K562 (cell line): ENCODE measurements around the gene LGR6. TPM values are rescaled to one million over a fixed set of nuclear protein-coding genes. Genes with fewer than 3 reads are reported as not detected.

Experiments
- CBX1 ChIP-seq: sonication (generic); IDR thresholded peaks from 2 replicates; pipeline ENCODE4 v1.6.1; 2016; ENCODE audit warnings: antibody characterized with exemption, low read depth, mild to moderate bottlenecking
- CBX2 ChIP-seq: fragments of 200-600 bp; sonication (generic); IDR thresholded peaks from one replicate; pipeline ENCODE4 v1.6.1; 2012; ENCODE audit warnings: mild to moderate bottlenecking, low read length, inconsistent platforms; ENCODE audit not compliant: insufficient read depth, poor library complexity, severe bottlenecking
- CHD4 ChIP-seq: fragments of 200-600 bp; sonication (generic); IDR thresholded peaks from 3 replicates; pipeline ENCODE4 v1.6.1; 2012; ENCODE audit warnings: low read depth, mild to moderate bottlenecking, mixed read lengths, low read length, inconsistent platforms; ENCODE audit not compliant: insufficient read depth, insufficient replicate concordance, poor library complexity, severe bottlenecking
- PML ChIP-seq: IDR thresholded peaks from 2 replicates; pipeline ENCODE4 v1.6.1; 2012; ENCODE audit warnings: low read length, inconsistent platforms
- POLR2A ChIP-seq: fragments of 450-650 bp; conservative IDR thresholded peaks from 2 replicates; pipeline ENCODE4 v1.6.1; 2016
- RBFOX2 ChIP-seq: fragments of 200-400 bp; formaldehyde crosslinking; IDR thresholded peaks from 2 replicates; pipeline ENCODE4 v1.6.1; 2017; ENCODE audit warnings: low read depth, mild to moderate bottlenecking, low read length, moderate library complexity
- ZNF589 ChIP-seq: fragments of 200-800 bp; sonication (Bioruptor generic); IDR thresholded peaks from 2 replicates; pipeline ENCODE4 v1.6.1; 2016; ENCODE audit warnings: low read depth, missing genetic modification characterization, missing compliant biosample characterization
- polyA plus RNA-seq, 8 experiments: library from polyadenylated mRNA; depleted of rRNA in 4 of 8; stranded (reverse) in 5 of 8; unstranded in 3 of 8; fragments of >200 nt; fragmentation: Nextera tagmentation in 2 of 8; fragmentation: Illumina TruSeq in 1 of 8; extraction: Ambion mirVana in 2 of 8; extraction: Trizol in 1 of 8; gene quantifications; 2 replicates each; pipeline versions ENCODE4 v1.2.1 to v1.2.3, GENCODE V29; 2011 to 2014; ENCODE audit warnings: inconsistent platforms in 1 of 8, missing spikeins in 1 of 8
- total RNA-seq, 7 experiments: library from RNA; depleted of rRNA in 6 of 7; stranded (reverse); fragments of >200 nt in 6 of 7; fragmentation: Illumina TruSeq in 2 of 7; extraction: Trizol in 2 of 7; gene quantifications; 2 replicates each; pipeline versions ENCODE4 v1.2.1 to v1.2.3, GENCODE V29; 2011 to 2021; ENCODE audit warnings: low replicate concordance in 1 of 7
- TF ChIP-seq, protein P1 (sequence below): fragments of 450-650 bp; IDR thresholded peaks from 2 replicates; pipeline ENCODE4 v1.6.1; 2014; ENCODE audit warnings: low read depth, mild to moderate bottlenecking, moderate library complexity, borderline replicate concordance
- TF ChIP-seq, protein P2 (sequence below): fragments of 450-650 bp; IDR thresholded peaks from 2 replicates; pipeline ENCODE4 v1.6.1; 2018; ENCODE audit warnings: mild to moderate bottlenecking, low read depth; ENCODE audit not compliant: partially characterized antibody
- TF ChIP-seq, protein P3 (sequence below): fragments of 250-450 bp; sonication (Bioruptor Pico); IDR thresholded peaks from 2 replicates; pipeline ENCODE4 v1.8.0; 2021; ENCODE audit warnings: moderate library complexity, mild to moderate bottlenecking, inconsistent platforms
- TF ChIP-seq, protein P4 (sequence below), 2 experiments: IDR thresholded peaks; 2 replicates each; pipeline ENCODE4 v1.6.1; 2011; ENCODE audit warnings: borderline replicate concordance in 1 of 2, control low read depth in 1 of 2, low read depth in 1 of 2, low read length in 1 of 2, mild to moderate bottlenecking in 1 of 2, mixed read lengths in 1 of 2, moderate library complexity in 1 of 2; ENCODE audit not compliant: insufficient read depth in 1 of 2, insufficient read length in 1 of 2, poor library complexity in 1 of 2, severe bottlenecking in 1 of 2; ENCODE audit errors: extremely low read depth in 1 of 2

The LGR6 gene
- total and polyA plus RNA-seq, 9 of the 15 experiments (the other 6 are each of a cell fraction or from before 2014, with no cell fraction given), result 0.01 to 0.54 (median 0.17) TPM; not detected in 1

DNA sequence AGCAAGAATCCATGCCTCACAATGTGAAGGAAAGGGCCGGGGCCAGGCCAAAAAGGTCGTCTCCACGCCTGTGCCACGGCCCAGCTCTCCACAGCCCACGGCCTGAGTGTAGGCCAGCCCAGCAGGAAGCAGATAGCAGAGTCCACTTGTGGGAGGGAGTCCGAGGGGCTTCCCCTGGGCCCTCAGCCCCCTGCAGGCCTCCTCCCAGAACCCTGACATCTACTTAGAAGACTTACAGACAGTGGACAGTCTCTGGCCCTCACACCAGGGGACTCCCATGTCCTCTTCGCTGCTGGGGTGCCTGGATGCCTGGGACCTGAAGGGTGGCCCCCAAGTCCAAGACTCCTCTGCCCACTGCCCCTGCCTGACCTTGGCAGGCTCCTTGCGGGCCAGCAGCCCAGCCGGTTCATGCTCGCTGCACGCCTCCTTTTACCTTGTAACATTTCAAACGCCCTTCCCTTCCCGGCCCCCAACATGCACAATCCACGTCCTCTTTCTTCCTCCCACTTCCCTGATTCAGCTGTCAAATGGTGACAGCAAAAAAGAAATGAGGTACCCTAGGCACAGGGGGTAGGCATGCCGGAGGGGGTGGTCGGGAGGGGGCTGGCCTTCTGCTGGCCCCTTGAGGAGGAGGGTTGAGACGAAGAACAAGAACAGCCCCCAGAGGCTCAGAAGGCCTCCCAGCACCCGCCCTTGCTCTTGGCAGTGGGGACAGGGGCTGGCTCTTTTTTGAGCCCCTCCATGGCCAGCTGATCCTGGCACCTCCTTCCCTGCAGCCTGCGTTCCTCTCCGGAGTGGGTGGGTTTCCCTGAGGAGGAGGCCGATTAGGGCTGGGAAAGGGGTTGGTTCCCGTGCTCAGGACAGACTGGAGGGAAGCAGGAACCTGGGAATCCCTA lies 32.2 kb upstream of the LGR6 start (continued):
- TF ChIP-seq, protein P1, sequence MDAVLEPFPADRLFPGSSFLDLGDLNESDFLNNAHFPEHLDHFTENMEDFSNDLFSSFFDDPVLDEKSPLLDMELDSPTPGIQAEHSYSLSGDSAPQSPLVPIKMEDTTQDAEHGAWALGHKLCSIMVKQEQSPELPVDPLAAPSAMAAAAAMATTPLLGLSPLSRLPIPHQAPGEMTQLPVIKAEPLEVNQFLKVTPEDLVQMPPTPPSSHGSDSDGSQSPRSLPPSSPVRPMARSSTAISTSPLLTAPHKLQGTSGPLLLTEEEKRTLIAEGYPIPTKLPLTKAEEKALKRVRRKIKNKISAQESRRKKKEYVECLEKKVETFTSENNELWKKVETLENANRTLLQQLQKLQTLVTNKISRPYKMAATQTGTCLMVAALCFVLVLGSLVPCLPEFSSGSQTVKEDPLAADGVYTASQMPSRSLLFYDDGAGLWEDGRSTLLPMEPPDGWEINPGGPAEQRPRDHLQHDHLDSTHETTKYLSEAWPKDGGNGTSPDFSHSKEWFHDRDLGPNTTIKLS, result no peak
- TF ChIP-seq CBX1, result peak; percentile 75; the same call in 1 of the 2 replicates
- TF ChIP-seq CBX2, result no peak
- 0 out of 2 replicates have a peak, but pooled peaks have one; percentile 7 for TF ChIP-seq PML
- TF ChIP-seq CHD4, result peak; percentile 16
- TF ChIP-seq, protein P2, sequence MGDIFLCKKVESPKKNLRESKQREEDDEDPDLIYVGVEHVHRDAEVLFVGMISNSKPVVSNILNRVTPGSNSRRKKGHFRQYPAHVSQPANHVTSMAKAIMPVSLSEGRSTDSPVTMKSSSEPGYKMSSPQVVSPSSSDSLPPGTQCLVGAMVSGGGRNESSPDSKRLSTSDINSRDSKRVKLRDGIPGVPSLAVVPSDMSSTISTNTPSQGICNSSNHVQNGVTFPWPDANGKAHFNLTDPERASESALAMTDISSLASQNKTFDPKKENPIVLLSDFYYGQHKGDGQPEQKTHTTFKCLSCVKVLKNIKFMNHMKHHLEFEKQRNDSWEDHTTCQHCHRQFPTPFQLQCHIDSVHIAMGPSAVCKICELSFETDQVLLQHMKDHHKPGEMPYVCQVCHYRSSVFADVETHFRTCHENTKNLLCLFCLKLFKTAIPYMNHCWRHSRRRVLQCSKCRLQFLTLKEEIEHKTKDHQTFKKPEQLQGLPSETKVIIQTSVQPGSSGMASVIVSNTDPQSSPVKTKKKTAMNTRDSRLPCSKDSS, result no peak
- peak; percentile 35 for TF ChIP-seq POLR2A
- no peak; the same call in 1 of the 2 replicates for TF ChIP-seq ZNF589 (CRISPR knock-in tag)
- TF ChIP-seq RBFOX2, result peak; percentile 49
- TF ChIP-seq, protein P3, sequence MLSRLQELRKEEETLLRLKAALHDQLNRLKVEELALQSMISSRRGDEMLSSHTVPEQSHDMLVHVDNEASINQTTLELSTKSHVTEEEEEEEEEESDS, result no peak
- TF ChIP-seq, protein P4, sequence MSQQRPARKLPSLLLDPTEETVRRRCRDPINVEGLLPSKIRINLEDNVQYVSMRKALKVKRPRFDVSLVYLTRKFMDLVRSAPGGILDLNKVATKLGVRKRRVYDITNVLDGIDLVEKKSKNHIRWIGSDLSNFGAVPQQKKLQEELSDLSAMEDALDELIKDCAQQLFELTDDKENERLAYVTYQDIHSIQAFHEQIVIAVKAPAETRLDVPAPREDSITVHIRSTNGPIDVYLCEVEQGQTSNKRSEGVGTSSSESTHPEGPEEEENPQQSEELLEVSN (IDR thresholded peaks at IDR 0.05; ENCODE audit: borderline replicate concordance in 1 of 2, extremely low read depth in 1 of 2, insufficient read depth in 1 of 2, insufficient read length in 1 of 2, low read depth in 1 of 2, low read length in 1 of 2, poor library complexity in 1 of 2, severe bottlenecking in 1 of 2), result no peak
